Forelimb muscle (tissue), 1 donor: Measurements from ENCODE around the gene RBFOX1. TPM values are rescaled to one million over a fixed set of nuclear protein-coding genes. Genes with fewer than 3 reads are reported as not detected.

Experiments
- DNase-seq: peaks from one replicate; pipeline ENCODE4 v3.0.0-alpha.2; 2013; ENCODE audit warnings: low read depth
- polyA plus RNA-seq: library from polyadenylated mRNA; unstranded; fragments of 120-200 nt; gene quantifications from one replicate; pipeline ENCODE4 v1.2.1, GENCODE V29; 2013; ENCODE audit not compliant: insufficient read length

Gene RBFOX1
- polyA plus RNA-seq, 1 donor, result 59.9 TPM

- DNase-seq, result no peak
Measured at GRCh38 chr16:7334801-7335560, 2.3 kb downstream of the RBFOX1 start.

GRCh38 chr16:7335991-7336634 lies 3.5 kb downstream of the RBFOX1 start:
- DNase-seq, result no peak

GRCh38 chr16:7336742-7337141 lies 4.1 kb downstream of the RBFOX1 start:
- DNase-seq, result no peak

- DNase-seq, result no peak
Measured at GRCh38 chr16:7338826-7339225, 6.2 kb downstream of the RBFOX1 start.

- DNase-seq, result no peak
Measured at GRCh38 chr16:7339700-7340099, 7.1 kb downstream of the RBFOX1 start.

GRCh38 chr16:7340938-7341337 lies 8.3 kb downstream of the RBFOX1 start:
- no peak for DNase-seq

GRCh38 chr16:7342598-7342997 lies 10.0 kb downstream of the RBFOX1 start:
- no peak for DNase-seq

GRCh38 chr16:7343243-7343642 lies 10.6 kb downstream of the RBFOX1 start:
- DNase-seq, result no peak

- DNase-seq, result no peak
Measured at GRCh38 chr16:7344830-7345780, 12.5 kb downstream of the RBFOX1 start.

GRCh38 chr16:7350806-7351205 lies 18.2 kb downstream of the RBFOX1 start:
- no peak for DNase-seq

- DNase-seq, result no peak
Measured at GRCh38 chr16:7351610-7352510, 19.2 kb downstream of the RBFOX1 start.

GRCh38 chr16:7355758-7356157 lies 23.1 kb downstream of the RBFOX1 start:
- no peak for DNase-seq

- DNase-seq, result no peak
Measured at GRCh38 chr16:7361416-7362129, 28.9 kb downstream of the RBFOX1 start.

- DNase-seq, result no peak
Measured at GRCh38 chr16:7362231-7362630, 29.6 kb downstream of the RBFOX1 start.

GRCh38 chr16:7363422-7364417 lies 31.1 kb downstream of the RBFOX1 start:
- DNase-seq, result no peak

GRCh38 chr16:7366041-7366440 lies 33.4 kb downstream of the RBFOX1 start:
- DNase-seq, result no peak

- no peak for DNase-seq
Measured at GRCh38 chr16:7366993-7367880, 34.6 kb downstream of the RBFOX1 start.

- no peak for DNase-seq
Measured at GRCh38 chr16:7369204-7369603, 36.6 kb downstream of the RBFOX1 start.
